HG02870 (cell line): ENCODE results near the gene MAGED2.
"Not testable (repeated sequence)": the region's sequence is repeated elsewhere in the genome, so short reads cannot be mapped to it uniquely, and the experiment has no call there.

Experiments used
- ATAC-seq: cut with Tn5 transposase; IDR thresholded peaks from one replicate; pipeline ENCODE4 v1.9.1; 2021; ENCODE audit warnings: mild to moderate bottlenecking, moderate library complexity; ENCODE audit not compliant: unreplicated experiment

Gene MAGED2

GRCh38 chrX:54817220-54817820 is 9.8 kb downstream of the MAGED2 start:
- no peak for ATAC-seq

DNA sequence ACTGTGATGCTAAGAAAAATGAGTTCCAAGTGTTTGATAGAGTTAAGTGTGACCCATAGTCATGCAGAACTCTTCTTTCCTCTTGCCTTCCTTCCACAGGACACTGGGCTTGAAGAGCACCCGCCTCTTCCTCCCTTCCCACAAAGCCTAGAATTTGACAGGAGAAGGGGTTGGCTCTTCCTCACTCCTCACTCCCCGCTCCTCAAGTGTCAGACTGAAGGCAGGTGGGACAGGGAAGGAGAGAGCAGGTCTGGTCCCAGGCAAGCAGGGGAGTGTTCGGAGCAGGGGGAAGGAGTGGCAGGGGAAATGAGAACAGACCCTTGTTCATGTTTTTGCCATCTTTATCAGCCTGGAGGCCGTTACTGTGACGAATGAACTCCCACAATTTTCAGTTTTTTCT is 10.7 kb downstream of the MAGED2 start:
- ATAC-seq, result no peak

GRCh38 chrX:54819201-54819600 is 11.7 kb downstream of the MAGED2 start:
- ATAC-seq, result no peak

GRCh38 chrX:54820737-54821136 is 13.2 kb downstream of the MAGED2 start:
- ATAC-seq, result no peak

DNA sequence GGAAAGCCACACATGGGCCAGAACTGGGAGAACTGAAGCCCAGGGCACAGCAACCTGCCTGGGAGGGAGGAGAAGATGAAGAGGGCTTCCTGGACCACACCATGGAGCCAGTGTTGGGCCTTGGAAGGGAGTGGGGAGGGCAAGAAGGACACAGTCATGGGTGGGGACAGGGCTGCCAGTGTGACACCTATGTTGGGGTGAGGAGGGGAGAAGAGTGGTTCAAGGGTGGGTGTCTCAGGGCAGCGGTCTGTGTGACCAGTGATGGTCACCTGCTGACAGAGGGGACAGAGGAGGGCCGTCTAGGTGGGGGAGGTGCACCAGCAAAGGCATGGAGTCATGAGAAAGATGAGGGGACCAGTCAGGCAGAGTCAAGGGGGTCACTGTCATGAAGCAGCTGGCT is 13.8 kb downstream of the MAGED2 start:
- ATAC-seq, result no peak

DNA sequence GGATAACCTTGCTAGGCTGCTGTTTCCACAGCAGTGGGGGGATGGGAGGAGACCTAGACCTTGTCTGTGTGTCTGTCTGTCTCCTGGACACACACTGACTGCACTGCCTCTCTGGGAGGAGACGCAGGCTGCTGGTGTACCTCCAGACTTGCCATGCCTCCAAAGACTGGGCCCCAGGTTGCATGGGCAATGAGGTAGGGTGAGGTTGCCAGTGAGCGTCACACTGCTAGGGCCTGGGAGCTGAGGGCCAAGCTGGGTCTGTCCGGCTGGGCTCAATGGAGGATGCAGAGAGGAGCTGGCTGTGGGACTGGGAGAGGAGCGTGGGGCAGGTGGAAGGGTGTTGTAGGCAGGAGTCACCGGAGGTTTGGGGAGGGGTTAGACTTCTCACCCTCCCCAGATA is 16.6 kb downstream of the MAGED2 start:
- no peak for ATAC-seq

DNA sequence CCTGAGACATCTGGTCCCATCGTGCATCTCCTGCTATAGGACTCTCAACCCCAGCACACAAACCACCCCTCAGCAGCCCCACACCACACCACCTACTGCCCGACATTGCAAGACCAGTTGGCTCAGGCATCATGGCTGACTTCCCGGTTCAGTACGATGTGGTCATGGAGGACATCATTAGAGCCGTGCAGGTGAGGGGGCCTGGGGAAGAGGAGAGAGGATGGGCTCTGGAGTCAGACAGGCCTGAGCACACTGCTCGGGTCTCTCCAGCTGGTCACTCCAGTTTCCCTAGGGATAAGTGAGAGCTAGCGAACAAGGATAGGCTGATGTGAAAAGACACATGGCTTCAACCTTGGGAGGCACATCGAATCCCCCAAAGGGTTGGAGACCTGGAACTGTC is 17.2 kb downstream of the MAGED2 start:
- ATAC-seq, result no peak

DNA sequence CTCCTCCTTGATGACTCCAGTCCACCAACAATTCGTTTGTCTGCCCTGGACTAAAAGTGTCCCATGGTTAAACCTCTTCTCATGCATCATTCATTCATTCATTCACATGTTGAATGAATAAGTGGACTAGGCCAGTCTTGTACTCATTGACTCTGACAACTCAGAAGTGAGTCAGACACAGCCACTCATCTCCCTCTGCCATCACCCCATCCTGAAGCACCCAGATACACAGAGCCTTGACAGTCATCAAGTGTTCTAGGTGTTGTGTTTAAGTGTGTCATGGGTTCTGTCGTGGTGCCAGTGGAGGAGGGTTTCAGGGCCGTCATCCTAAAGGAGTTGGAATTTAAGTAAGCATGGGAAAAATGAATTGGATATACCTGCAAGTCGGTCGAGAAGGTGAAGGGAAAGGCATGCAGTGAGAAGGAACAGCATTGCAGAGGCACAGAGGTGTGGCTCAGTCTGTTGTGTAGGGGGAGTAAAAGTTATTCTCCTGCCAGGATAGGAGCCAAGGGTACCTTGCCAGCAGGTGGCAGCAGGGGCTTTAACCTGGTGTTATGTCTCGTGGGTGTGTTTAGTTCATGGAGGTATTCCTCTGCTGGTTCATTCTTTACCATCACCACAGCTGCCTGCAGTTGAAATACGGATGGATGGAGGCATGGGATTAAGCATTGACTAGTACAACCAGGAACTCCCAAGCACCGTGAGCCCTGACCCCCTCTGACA is 18.3 kb downstream of the MAGED2 start:
- ATAC-seq, result peak; percentile 71

DNA sequence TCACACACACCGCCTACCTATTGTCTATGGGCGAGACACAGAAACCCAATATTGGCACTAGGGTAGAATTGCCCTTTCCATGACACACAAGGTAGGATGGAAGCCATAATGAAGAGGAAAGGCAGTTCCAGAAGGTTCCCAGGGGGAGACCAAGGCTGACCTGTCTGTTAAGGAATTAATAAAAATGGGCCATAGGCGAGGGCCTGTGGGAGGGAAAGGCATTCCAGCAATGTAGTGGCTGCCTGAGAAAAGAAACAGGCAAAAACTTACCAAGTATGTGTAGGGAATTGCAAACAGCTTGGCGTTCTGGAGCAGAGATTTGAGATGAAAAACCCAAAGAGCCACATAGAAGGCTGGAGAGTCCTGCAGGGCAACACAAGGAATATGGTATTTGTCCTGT is 19.1 kb downstream of the MAGED2 start:
- ATAC-seq, result no peak

DNA sequence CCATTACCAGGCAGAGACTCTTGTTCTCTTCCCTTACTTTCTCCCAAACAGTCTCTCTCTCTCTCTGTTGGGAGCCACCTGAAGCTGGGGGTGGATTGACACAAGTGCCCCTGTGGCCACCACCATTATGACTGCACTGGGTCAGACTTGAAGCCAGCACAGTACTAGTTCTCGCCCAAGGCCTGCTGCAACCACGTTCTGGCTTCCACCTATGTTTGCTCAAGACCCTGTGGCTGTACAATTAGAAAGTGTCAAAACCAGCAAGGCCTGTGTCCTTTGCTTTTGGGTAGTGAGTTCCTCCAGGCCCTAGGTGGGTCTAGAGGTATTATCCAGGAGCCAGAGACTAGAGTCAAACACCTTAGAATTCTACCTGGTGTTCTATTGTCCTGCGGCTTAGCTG is 31.0 kb downstream of the MAGED2 start:
- ATAC-seq, result no peak

- ATAC-seq, result not testable (repeated sequence)
Measured at GRCh38 chrX:54841184-54841874, 33.8 kb downstream of the MAGED2 start.

GRCh38 chrX:54842607-54843006 is 35.1 kb downstream of the MAGED2 start:
- ATAC-seq, result no peak

GRCh38 chrX:54843050-54843449 is 35.5 kb downstream of the MAGED2 start:
- no peak for ATAC-seq

DNA sequence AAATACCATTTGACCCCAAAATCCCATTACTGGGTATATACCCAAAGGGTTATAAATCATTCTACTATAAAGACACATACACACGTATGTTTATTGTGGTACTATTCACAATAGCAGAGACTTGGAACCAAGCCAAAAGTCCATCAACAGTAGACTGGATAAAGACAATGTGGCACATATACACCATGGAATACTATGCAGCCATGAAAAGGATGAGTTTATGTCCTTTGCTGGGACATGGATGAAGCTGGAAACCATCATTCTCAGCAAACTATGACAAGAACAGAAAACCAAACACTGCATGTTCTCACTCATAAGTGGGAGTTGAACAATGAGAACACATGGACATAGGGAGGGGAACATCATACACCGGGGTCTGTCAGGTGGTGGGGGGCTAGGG is 40.2 kb downstream of the MAGED2 start:
- not testable (repeated sequence) for ATAC-seq

DNA sequence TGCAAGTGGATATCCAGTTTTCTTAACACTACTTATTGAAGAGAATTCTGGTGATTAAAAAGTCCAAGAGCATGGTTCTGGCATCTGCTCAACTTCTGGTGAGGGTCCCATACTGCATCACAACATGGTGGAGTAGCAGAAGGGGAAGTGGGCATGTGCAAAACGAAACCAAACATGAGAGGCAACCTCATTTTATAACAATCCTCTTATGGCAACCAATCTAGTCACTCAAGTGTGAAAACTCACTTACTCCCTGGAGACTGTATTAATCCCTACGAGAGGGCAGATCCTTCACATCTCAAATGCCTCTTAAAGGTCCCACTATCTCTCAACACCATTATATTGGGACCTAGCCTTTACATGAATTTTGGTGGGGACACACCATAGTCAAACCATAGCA is 57.7 kb downstream of the MAGED2 start:
- ATAC-seq, result no peak
